Measurements from ENCODE around the gene PMPCA. TPM values are rescaled to one million over a fixed set of nuclear protein-coding genes. Genes with fewer than 3 reads are reported as not detected.

The PMPCA gene
- total and polyA plus RNA-seq, 2 donors (not counting 1 experiment from before 2014, with no cell fraction given): 26.4 to 70.2 TPM

DNA sequence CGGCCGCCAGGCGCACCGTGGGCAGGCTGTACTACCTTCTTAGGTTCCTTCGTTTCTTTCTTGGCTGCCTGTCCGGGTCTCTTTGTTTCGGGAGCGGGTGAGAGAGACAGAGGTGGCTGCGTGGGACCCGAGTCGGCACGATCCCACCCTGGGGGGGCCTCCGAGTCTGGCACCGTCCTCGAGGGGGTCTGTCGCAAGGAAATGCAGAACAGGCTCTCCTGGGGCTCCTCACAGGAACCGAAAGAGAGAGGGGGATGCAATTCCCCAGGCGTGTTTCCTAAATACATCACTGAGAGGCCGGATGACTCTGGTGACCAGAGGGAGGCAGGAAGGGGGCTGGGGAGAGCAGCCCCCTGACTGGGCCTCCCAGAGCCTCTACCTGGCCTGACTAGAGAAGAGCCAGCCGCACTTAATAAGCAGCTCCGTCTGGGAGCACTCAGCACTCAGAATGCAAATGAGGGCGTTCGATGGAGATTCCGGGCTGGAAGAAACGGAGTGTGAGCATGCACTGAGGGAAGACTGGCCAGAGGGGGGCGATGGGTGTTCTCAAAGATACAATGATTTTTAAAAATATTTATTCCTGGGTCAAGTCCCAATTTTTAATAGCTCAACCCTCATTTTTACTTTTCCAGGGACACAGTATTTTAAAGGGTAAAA, 40.9 kb downstream of the PMPCA start:
- DNase-seq (ENCODE audit: low read depth in 2 of 2): no peak
- H3K4me3 ChIP-seq (replicated peaks in 1 of 4; ENCODE audit: control extremely low read depth in 1 of 4, insufficient read depth in 1 of 4, low read depth in 3 of 4, low read length in 4 of 4): no peak overlapping the region
- no peak overlapping the region for H2AFZ ChIP-seq (ENCODE audit: low read length)
- H3K27me3 ChIP-seq (ENCODE audit: control insufficient read depth, insufficient read depth, low read length): no peaks in the 10 kb centered on the region
- H3K4me1 ChIP-seq (ENCODE audit: control insufficient read depth, extremely low read depth, insufficient read depth, low read length): no peaks in the 10 kb centered on the region
- H3K79me2 ChIP-seq (ENCODE audit: control insufficient read depth, insufficient read depth, low read length): no peaks in the 10 kb centered on the region
- peaks cover 45% of the 10 kb centered on the region for H3K36me3 ChIP-seq (ENCODE audit: control insufficient read depth, insufficient read depth, low read length)
- no peaks in the 10 kb centered on the region for H3K9me3 ChIP-seq (ENCODE audit: control insufficient read depth, insufficient read depth, low read depth, low read length)
- no peak overlapping the region for H3K9ac ChIP-seq (ENCODE audit: insufficient read depth, low read length)
- H4K20me1 ChIP-seq (ENCODE audit: control insufficient read depth, extremely low read depth, insufficient read depth, low read length): no peaks in the 10 kb centered on the region
- TF ChIP-seq, protein P1, sequence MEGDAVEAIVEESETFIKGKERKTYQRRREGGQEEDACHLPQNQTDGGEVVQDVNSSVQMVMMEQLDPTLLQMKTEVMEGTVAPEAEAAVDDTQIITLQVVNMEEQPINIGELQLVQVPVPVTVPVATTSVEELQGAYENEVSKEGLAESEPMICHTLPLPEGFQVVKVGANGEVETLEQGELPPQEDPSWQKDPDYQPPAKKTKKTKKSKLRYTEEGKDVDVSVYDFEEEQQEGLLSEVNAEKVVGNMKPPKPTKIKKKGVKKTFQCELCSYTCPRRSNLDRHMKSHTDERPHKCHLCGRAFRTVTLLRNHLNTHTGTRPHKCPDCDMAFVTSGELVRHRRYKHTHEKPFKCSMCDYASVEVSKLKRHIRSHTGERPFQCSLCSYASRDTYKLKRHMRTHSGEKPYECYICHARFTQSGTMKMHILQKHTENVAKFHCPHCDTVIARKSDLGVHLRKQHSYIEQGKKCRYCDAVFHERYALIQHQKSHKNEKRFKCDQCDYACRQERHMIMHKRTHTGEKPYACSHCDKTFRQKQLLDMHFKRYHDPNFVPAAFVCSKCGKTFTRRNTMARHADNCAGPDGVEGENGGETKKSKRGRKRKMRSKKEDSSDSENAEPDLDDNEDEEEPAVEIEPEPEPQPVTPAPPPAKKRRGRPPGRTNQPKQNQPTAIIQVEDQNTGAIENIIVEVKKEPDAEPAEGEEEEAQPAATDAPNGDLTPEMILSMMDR (conservative IDR thresholded peaks at IDR 0.05 in 1 of 2, IDR thresholded peaks at IDR 0.05 in 1 of 2; ENCODE audit: low read depth in 1 of 2, low read length in 2 of 2): no peak
- TF ChIP-seq EZH2 (IDR thresholded peaks at IDR 0.05; ENCODE audit: low read length, missing control alignments): no peak
- no peak overlapping the region for H3K27ac ChIP-seq (ENCODE audit: insufficient read depth, low read length)
- H3K4me2 ChIP-seq (ENCODE audit: extremely low read depth, insufficient read depth, low read length): no peak overlapping the region

DNA sequence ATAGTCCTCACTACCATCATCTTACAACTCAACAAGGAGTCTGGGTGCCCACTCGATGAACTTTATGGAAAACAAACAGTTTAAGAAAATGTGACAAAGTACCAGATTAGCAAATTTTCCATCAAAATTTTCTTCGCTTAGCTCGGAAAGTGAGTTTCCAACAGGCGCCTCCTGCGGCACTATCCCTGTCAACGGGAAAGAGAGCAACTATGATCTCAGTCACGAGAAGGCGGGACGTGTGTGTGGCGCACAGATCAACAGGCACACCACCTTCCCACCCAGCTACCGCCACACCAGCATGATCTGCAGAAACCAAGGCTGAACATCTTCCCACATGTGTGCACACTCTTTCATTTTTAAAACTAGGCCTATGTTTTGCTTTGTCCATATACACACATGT, 42.9 kb downstream of the PMPCA start:
- Histone ChIP-seq H3K79me2 (ENCODE audit: control insufficient read depth, insufficient read depth, low read length) (no peaks in the 10 kb centered on the region), H3K9ac (ENCODE audit: insufficient read depth, low read length) (no peak overlapping the region), H3K4me1 (ENCODE audit: control insufficient read depth, extremely low read depth, insufficient read depth, low read length) (no peaks in the 10 kb centered on the region), H3K4me2 (ENCODE audit: extremely low read depth, insufficient read depth, low read length) (no peak overlapping the region), H3K27ac (ENCODE audit: insufficient read depth, low read length) (no peak overlapping the region), H3K9me3 (ENCODE audit: control insufficient read depth, insufficient read depth, low read depth, low read length) (no peaks in the 10 kb centered on the region), H4K20me1 (ENCODE audit: control insufficient read depth, extremely low read depth, insufficient read depth, low read length) (no peaks in the 10 kb centered on the region), H3K27me3 (ENCODE audit: control insufficient read depth, insufficient read depth, low read length) (no peaks in the 10 kb centered on the region), H3K4me3 (replicated peaks in 1 of 4; ENCODE audit: control extremely low read depth in 1 of 4, insufficient read depth in 1 of 4, low read depth in 3 of 4, low read length in 4 of 4) (no peak overlapping the region), H3K36me3 (ENCODE audit: control insufficient read depth, insufficient read depth, low read length) (peaks cover 40% of the 10 kb centered on the region), H2AFZ (ENCODE audit: low read length) (no peak overlapping the region)
- no peak for DNase-seq (ENCODE audit: low read depth in 2 of 2)
- TF ChIP-seq EZH2 (IDR thresholded peaks at IDR 0.05; ENCODE audit: low read length, missing control alignments): no peak
- TF ChIP-seq, protein P1 (conservative IDR thresholded peaks at IDR 0.05 in 1 of 2, IDR thresholded peaks at IDR 0.05 in 1 of 2; ENCODE audit: low read depth in 1 of 2, low read length in 2 of 2): no peak

DNA sequence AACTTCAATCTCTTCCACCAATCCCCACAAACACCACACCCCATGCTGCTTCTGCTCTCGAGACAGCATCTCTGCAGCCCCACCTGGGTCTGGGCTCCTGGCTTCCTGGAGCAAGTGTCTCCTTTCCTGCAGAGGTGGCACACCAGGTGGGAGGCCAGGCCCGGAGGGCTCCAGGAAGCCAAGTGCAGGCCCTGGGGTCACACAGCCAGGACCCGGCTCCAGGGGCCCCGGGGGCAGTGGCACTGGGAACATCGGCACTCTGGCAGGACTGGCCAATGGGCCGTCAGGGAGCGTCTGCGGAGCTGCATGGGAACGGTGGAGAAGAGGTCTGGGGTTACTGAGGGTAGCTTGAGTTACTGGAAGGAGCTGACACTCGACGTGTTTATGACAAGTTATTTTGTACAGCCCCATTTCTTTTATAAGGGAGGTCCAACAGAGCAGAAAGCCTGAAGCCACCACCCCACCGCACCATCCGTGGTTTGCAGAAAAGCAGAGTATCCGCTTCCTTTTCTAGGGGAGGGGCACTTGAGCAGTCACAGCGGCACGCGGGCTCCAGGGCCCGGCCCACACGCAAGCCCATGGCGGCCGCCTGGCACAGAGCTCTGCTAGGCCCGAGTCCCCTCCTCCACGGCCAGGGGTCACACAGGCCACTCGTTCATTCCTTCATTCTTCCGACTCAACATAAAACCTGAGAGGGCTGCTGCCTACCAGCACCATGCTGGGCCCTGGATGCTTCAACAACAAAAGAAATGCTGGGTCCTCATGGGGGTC, 43.8 kb downstream of the PMPCA start:
- Histone ChIP-seq H3K36me3 (ENCODE audit: control insufficient read depth, insufficient read depth, low read length) (peaks cover 42% of the 10 kb centered on the region), H3K79me2 (ENCODE audit: control insufficient read depth, insufficient read depth, low read length) (no peaks in the 10 kb centered on the region), H2AFZ (ENCODE audit: low read length) (no peak overlapping the region), H3K9me3 (ENCODE audit: control insufficient read depth, insufficient read depth, low read depth, low read length) (no peaks in the 10 kb centered on the region), H3K4me1 (ENCODE audit: control insufficient read depth, extremely low read depth, insufficient read depth, low read length) (no peaks in the 10 kb centered on the region), H3K4me3 (replicated peaks in 1 of 4; ENCODE audit: control extremely low read depth in 1 of 4, insufficient read depth in 1 of 4, low read depth in 3 of 4, low read length in 4 of 4) (no peak overlapping the region), H4K20me1 (ENCODE audit: control insufficient read depth, extremely low read depth, insufficient read depth, low read length) (no peaks in the 10 kb centered on the region), H3K9ac (ENCODE audit: insufficient read depth, low read length) (no peak overlapping the region), H3K4me2 (ENCODE audit: extremely low read depth, insufficient read depth, low read length) (no peak overlapping the region), H3K27me3 (ENCODE audit: control insufficient read depth, insufficient read depth, low read length) (no peaks in the 10 kb centered on the region), H3K27ac (ENCODE audit: insufficient read depth, low read length) (no peak overlapping the region)
- TF ChIP-seq, protein P1 (conservative IDR thresholded peaks at IDR 0.05 in 1 of 2, IDR thresholded peaks at IDR 0.05 in 1 of 2; ENCODE audit: low read depth in 1 of 2, low read length in 2 of 2): no peak
- no peak for TF ChIP-seq EZH2 (IDR thresholded peaks at IDR 0.05; ENCODE audit: low read length, missing control alignments)
- no peak for DNase-seq (ENCODE audit: low read depth in 2 of 2)
